AG10803 (cell line): Measurements from ENCODE around the gene AADAT.
"Not testable (repeated sequence)": the region's sequence is repeated elsewhere in the genome, so short reads cannot be mapped to it uniquely, and the experiment has no call there.

Experiments
- DNase-seq: peaks from one replicate; pipeline ENCODE4 v3.0.0; 2010; ENCODE audit warnings: low read depth
- H3K4me3 ChIP-seq: 2 replicates; pipeline ENCODE4 v1.5.1; 2011; ENCODE audit warnings: mild to moderate bottlenecking, low read length, control low read depth
- CTCF ChIP-seq: conservative IDR thresholded peaks from 2 replicates; pipeline ENCODE4 v1.5.1; 2011; ENCODE audit warnings: mild to moderate bottlenecking, low read length, control low read depth, inconsistent platforms

Gene AADAT

GRCh38 chr4:170109586-170110284 is 20.0 kb upstream of the AADAT start:
- DNase-seq: peak; percentile 80
- TF ChIP-seq CTCF: no peak
- H3K4me3 ChIP-seq: peak overlapping the region; percentile 25

- DNase-seq: no peak
- no peak overlapping the region for H3K4me3 ChIP-seq
- TF ChIP-seq CTCF: no peak
These were observed 17.1 kb upstream of the AADAT start for GRCh38 chr4:170106900-170107299.

GRCh38 chr4:170102426-170102825 is 12.7 kb upstream of the AADAT start:
- no peak for TF ChIP-seq CTCF
- no peak overlapping the region for H3K4me3 ChIP-seq
- no peak for DNase-seq

GRCh38 chr4:170098171-170098570 is 8.4 kb upstream of the AADAT start:
- not testable (repeated sequence) for DNase-seq, H3K4me3 ChIP-seq

- H3K4me3 ChIP-seq: no peak overlapping the region
- no peak for DNase-seq
- no peak for TF ChIP-seq CTCF
These were observed 7.9 kb upstream of the AADAT start for GRCh38 chr4:170097681-170098080.

- no peak overlapping the region for H3K4me3 ChIP-seq
- no peak for DNase-seq
- TF ChIP-seq CTCF: no peak
These were observed 4.3 kb upstream of the AADAT start for GRCh38 chr4:170093973-170094535.

- TF ChIP-seq CTCF: no peak
- DNase-seq: no peak
- H3K4me3 ChIP-seq: no peak overlapping the region
These were observed 1.4 kb upstream of the AADAT start for GRCh38 chr4:170091069-170091696.
